MCF 10A (cell line): Measurements from ENCODE around the gene MFSD11. TPM values are rescaled to one million over a fixed set of nuclear protein-coding genes. Genes with fewer than 3 reads are reported as not detected.

Source experiments
- BruUV-seq: library from RNA; stranded (reverse); fragments of 400-500 nt; replicated peaks from 2 replicates; lab custom pipeline; 2021; lab: Mats Ljungman, UMichigan
- CTCF ChIA-PET: fragments of 300-600 bp; sonication (Branson Sonifier 250); formaldehyde crosslinking; extraction: SDS; loops from one replicate; lab custom pipeline; 2021; ENCODE audit warnings: antibody characterized with exemption, inconsistent platforms; lab: Yijun Ruan, JAX
- POLR2A ChIA-PET: fragments of 300-600, 350-650 bp; sonication (Branson Sonifier 250); formaldehyde crosslinking; extraction: SDS; loops from one replicate; lab custom pipeline; 2020; ENCODE audit warnings: antibody characterized with exemption, inconsistent platforms; lab: Yijun Ruan, JAX
- DNase-seq: peaks from one replicate; pipeline ENCODE4 v3.0.0-alpha.2; 2018; ENCODE audit not compliant: unreplicated experiment
- H3K27ac Mint-ChIP-seq: one replicate; pipeline ENCODE4 v1.8.0; 2022; ENCODE audit warnings: mild to moderate bottlenecking, low read depth, mixed read lengths; ENCODE audit not compliant: unreplicated experiment
- H3K27me3 Mint-ChIP-seq: one replicate; pipeline ENCODE4 v1.8.0; 2022; ENCODE audit warnings: mixed read lengths; ENCODE audit not compliant: insufficient read depth, unreplicated experiment
- H3K36me3 Mint-ChIP-seq: one replicate; pipeline ENCODE4 v1.8.0; 2022; ENCODE audit warnings: mild to moderate bottlenecking, moderate library complexity, mixed read lengths; ENCODE audit not compliant: insufficient read depth, unreplicated experiment
- H3K4me1 Mint-ChIP-seq: one replicate; pipeline ENCODE4 v1.8.0; 2022; ENCODE audit warnings: mixed read lengths; ENCODE audit not compliant: insufficient read depth, unreplicated experiment
- H3K4me3 Mint-ChIP-seq: one replicate; pipeline ENCODE4 v1.8.0; 2022; ENCODE audit warnings: mild to moderate bottlenecking, moderate library complexity, mixed read lengths; ENCODE audit not compliant: unreplicated experiment
- H3K9me3 Mint-ChIP-seq: one replicate; pipeline ENCODE4 v1.8.0; 2022; ENCODE audit warnings: mixed read lengths; ENCODE audit not compliant: unreplicated experiment
- intact Hi-C: fragments of 100-400 bp; cut with micrococcal nuclease; formaldehyde crosslinking; loops from 2 replicates; pipeline ENCODE4 v1.14.1; 2022
- total RNA-seq: library from RNA; stranded (reverse); gene quantifications from 2 replicates; pipeline ENCODE4 v1.2.3, GENCODE V29; 2022
- TF ChIP-seq, protein P1 (sequence below): fragments of 200-600 bp; IDR thresholded peaks from one replicate; pipeline ENCODE4 v1.8.0; 2022; ENCODE audit warnings: antibody characterized with exemption, mild to moderate bottlenecking; ENCODE audit not compliant: unreplicated experiment

The MFSD11 gene
- total RNA-seq, 1 experiment from 2014 or later, result 11.6 TPM

DNA sequence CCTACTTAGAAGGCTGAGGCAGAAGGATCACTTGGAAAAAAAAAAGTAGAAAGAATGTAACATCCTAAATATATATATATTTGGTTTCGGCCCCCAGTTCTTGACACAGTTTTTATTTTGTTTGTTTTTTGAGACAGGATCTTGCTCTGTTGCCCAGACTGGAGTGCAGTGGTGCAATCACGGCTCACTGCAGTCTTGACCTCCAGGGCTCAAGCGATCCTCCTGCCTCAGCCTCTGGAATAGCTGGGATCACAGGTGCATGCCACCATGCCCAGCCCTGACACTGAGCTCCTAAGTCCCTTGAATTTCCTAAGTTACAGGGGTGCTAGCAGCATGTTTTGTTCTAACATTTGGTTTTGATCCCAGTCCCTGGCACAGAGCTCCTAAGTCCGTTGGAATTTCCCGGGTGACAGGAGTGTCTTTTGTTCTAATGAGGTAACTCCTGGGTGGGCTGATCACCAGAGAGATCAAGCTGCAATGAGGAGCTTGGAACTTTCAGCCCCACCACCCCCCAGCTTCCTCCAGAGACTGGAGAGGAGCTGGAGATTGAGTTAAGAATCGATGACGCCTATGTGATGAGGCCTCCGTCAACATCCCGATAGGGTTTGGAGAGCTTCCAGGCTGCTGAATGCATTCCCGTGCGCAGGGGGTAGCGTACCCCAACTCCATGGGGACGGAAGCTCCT lies 47.2 kb upstream of the MFSD11 start:
- intact Hi-C loops, result no loop called here
- CTCF ChIA-PET, result interaction anchor here (0.7 to 1.6 kb wide), 4 partner anchors 8 to 396 kb away, joined by 3 to 5 read pairs (median 3); no protein-coding TSS in a partner anchor
- H3K4me3 Mint-ChIP-seq, result no peak overlapping the region
- no TSS peak for BruUV-seq
- TF ChIP-seq, protein P1, sequence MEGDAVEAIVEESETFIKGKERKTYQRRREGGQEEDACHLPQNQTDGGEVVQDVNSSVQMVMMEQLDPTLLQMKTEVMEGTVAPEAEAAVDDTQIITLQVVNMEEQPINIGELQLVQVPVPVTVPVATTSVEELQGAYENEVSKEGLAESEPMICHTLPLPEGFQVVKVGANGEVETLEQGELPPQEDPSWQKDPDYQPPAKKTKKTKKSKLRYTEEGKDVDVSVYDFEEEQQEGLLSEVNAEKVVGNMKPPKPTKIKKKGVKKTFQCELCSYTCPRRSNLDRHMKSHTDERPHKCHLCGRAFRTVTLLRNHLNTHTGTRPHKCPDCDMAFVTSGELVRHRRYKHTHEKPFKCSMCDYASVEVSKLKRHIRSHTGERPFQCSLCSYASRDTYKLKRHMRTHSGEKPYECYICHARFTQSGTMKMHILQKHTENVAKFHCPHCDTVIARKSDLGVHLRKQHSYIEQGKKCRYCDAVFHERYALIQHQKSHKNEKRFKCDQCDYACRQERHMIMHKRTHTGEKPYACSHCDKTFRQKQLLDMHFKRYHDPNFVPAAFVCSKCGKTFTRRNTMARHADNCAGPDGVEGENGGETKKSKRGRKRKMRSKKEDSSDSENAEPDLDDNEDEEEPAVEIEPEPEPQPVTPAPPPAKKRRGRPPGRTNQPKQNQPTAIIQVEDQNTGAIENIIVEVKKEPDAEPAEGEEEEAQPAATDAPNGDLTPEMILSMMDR, result no peak
- peaks cover 8% of the 10 kb centered on the region for H3K4me1 Mint-ChIP-seq
- peaks cover 6% of the 10 kb centered on the region for H3K36me3 Mint-ChIP-seq
- POLR2A ChIA-PET, result interaction anchor here (0.8 to 1.0 kb wide), 2 partner anchors 19 kb away, joined by 3 to 5 read pairs; no protein-coding TSS in a partner anchor
- H3K9me3 Mint-ChIP-seq, result no peaks in the 10 kb centered on the region
- DNase-seq, result no peak
- no peak overlapping the region for H3K27ac Mint-ChIP-seq
- peaks cover 9% of the 10 kb centered on the region for H3K27me3 Mint-ChIP-seq

DNA sequence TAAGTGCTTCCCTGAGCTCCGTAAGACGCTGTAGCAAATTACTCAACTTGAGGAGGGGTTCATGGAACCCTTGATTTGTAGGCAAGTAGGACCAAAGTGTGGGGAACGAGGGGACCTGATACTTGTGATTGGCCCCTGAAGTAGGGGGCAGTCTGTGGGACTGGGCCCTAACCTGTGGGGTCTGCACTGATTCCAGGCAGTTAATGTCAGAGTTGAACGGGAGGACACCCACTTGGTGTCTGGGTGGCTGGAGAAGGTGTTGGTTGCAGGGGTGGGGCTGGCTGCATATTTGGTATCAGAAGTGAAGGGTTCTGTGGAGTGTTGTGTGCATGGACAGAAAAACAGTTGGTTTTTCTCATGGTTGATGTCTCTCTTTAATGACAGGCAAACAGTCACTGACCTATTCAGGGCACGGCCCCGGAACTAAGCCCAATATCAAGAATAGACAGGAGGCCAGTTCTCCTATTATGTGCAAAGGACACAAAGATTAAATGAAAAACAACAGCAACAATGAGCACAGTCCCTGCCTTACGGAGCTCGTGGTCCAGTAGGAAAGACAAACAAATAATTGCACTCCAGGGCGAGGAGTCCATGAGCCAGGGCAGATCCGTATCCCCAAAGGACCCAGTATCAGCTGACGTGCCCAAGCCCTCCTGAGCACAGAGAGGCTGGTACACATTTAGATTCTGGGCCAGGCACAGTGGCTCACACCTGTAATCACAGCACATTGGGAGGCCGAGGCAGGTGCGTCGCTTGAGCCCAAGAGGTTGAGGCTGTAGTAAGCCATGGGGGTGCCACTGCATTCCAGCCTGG lies 46.3 kb upstream of the MFSD11 start:
- Mint-ChIP-seq H3K4me3 (no peak overlapping the region), H3K36me3 (peaks cover 6% of the 10 kb centered on the region), H3K4me1 (peaks cover 8% of the 10 kb centered on the region), H3K27me3 (peaks cover 9% of the 10 kb centered on the region), H3K9me3 (no peaks in the 10 kb centered on the region), H3K27ac (no peak overlapping the region)
- DNase-seq, result no peak
- BruUV-seq, result no TSS peak
- intact Hi-C loops, result no loop called here
- CTCF ChIA-PET, result interaction anchor here (0.7 to 1.6 kb wide), 6 partner anchors 9 to 395 kb away, joined by 3 to 5 read pairs (median 3); no protein-coding TSS in a partner anchor
- TF ChIP-seq, protein P1, result no peak
- POLR2A ChIA-PET, result interaction anchor here (0.8 to 1.0 kb wide), 2 partner anchors 18 to 20 kb away, joined by 3 to 5 read pairs; no protein-coding TSS in a partner anchor

DNA sequence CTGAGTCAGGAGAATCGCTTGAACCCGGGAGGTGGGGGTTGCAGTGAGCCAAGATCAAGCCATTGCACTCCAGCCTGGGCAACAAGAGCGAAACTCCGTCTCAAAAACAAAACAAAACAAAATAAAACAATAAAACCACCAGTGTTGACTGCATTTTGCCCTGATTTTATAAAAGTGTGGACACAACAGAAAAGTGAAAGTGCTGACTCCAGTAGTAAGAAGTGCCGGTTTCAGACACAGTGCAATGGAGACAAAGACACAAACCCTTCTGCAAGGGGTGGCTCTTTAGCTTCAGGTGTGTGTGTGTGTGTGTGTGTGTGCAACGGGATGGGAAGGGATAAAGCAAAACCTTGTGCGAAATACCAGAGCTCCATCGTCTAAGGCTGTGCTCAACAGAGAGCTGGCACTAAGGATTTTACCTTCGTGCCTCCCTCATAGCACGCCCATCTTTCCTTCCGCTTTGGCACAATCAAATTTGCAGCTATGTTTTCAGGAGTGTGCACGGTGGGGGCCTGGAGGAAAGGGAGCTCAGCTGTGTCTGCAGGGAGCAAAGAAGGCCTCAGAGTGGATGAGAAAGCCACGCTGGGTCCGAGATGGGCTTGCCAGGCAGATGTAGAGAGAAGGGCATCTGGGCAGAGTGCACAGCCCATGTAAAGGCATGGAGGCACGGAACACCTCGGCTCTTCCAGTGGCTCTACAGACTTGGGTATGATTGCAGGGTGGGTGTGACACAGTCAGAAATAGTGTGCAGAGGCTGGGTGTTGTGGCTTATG lies 42.7 kb upstream of the MFSD11 start:
- Mint-ChIP-seq H3K27ac (no peak overlapping the region), H3K9me3 (no peaks in the 10 kb centered on the region), H3K4me1 (no peaks in the 10 kb centered on the region), H3K27me3 (no peaks in the 10 kb centered on the region), H3K36me3 (no peaks in the 10 kb centered on the region), H3K4me3 (no peak overlapping the region)
- no TSS peak for BruUV-seq
- no peak for DNase-seq
- ChIA-PET POLR2A (interaction anchor here (0.6 kb wide), 1 partner anchor 18 kb away, joined by 3 read pairs; no protein-coding TSS in a partner anchor), CTCF (interaction anchor here (1.2 kb wide), 1 partner anchor 15 kb away, joined by 4 read pairs; no protein-coding TSS in a partner anchor)
- intact Hi-C loops, result no loop called here
- TF ChIP-seq, protein P1, result no peak
